Mesenteric fat pad (tissue), 1 donor: Measurements from ENCODE around the gene TRAPPC3. TPM values are rescaled to one million over a fixed set of nuclear protein-coding genes. Genes with fewer than 3 reads are reported as not detected.
A peak's percentile ranks its signal among the peaks of the same experiment; 100 is the strongest.

Experiments
- DNase-seq: peaks from one replicate; pipeline ENCODE4 v3.0.0-alpha.2; 2020; ENCODE audit warnings: low spot score
- total RNA-seq: library from RNA; stranded (reverse); fragmentation: NEBNext Ultra II Directional; extraction: Animal tissue kit (Norgen Biotek cat#: 25700); gene quantifications from one replicate; pipeline ENCODE4 v1.2.1, GENCODE V29; 2021
- donor health status: DM: yes; HTN: yes; CAD: no.

The TRAPPC3 gene
- total RNA-seq, 1 donor from 2014 or later: 68.3 TPM

- DNase-seq: no peak
These were observed 47.7 kb downstream of the TRAPPC3 start for GRCh38 chr1:36101546-36101945.

GRCh38 chr1:36100376-36100775 is 48.9 kb downstream of the TRAPPC3 start:
- DNase-seq: no peak

- DNase-seq: no peak
These were observed 49.5 kb downstream of the TRAPPC3 start for GRCh38 chr1:36099681-36100341.

- DNase-seq: no peak
These were observed 50.5 kb downstream of the TRAPPC3 start for GRCh38 chr1:36098650-36099365.

GRCh38 chr1:36097693-36098585 is 51.3 kb downstream of the TRAPPC3 start:
- no peak for DNase-seq

- no peak for DNase-seq
These were observed 52.5 kb downstream of the TRAPPC3 start for GRCh38 chr1:36096500-36097432.

- no peak for DNase-seq
These were observed 53.4 kb downstream of the TRAPPC3 start for GRCh38 chr1:36095760-36096405.

GRCh38 chr1:36094621-36095061 is 54.6 kb downstream of the TRAPPC3 start:
- no peak for DNase-seq

- DNase-seq: no peak
These were observed 55.4 kb downstream of the TRAPPC3 start for GRCh38 chr1:36093929-36094328.

- DNase-seq: no peak
These were observed 56.1 kb downstream of the TRAPPC3 start for GRCh38 chr1:36093226-36093625.

- DNase-seq: peak; percentile 65
These were observed 56.5 kb downstream of the TRAPPC3 start for GRCh38 chr1:36092798-36093185.

- DNase-seq: peak; percentile 60
These were observed 57.0 kb downstream of the TRAPPC3 start for GRCh38 chr1:36092166-36092797.

- peak; percentile 85 for DNase-seq
These were observed 57.6 kb downstream of the TRAPPC3 start for GRCh38 chr1:36091698-36092097.

- DNase-seq: peak; percentile 67
These were observed 58.1 kb downstream of the TRAPPC3 start for GRCh38 chr1:36091141-36091540.

GRCh38 chr1:36089393-36090121 is 59.7 kb downstream of the TRAPPC3 start:
- DNase-seq: peak; percentile 83

- DNase-seq: peak; percentile 96
These were observed 60.5 kb downstream of the TRAPPC3 start, which contains the start of gene ADPRS for GRCh38 chr1:36088577-36089392. Gene ADPRS (plus strand): TSS chr1:36088892. CDS start chr1:36088905, 13 bp downstream.

GRCh38 chr1:36088265-36088576 is 61.1 kb downstream of the TRAPPC3 start:
- DNase-seq: no peak
